GM23338 (cell line): ENCODE data around the gene ZDHHC7. TPM values are rescaled to one million over a fixed set of nuclear protein-coding genes. Genes with fewer than 3 reads are reported as not detected.

Experiments used
- ATAC-seq: fragments of 200-7000 bp; cut with Tn5 transposase; 3 replicates; pipeline ENCODE4 v1.9.1; 2020
- DNase-seq: peaks from one replicate; pipeline ENCODE4 v3.0.0-alpha.2; 2015; ENCODE audit warnings: low spot score
- H2AFZ ChIP-seq: fragments of 200-600 bp; sonication (generic); 2 replicates; pipeline ENCODE4 v1.8.0; 2016; ENCODE audit warnings: antibody characterized with exemption, mild to moderate bottlenecking, moderate library complexity
- H3F3A ChIP-seq: fragments of 200-600 bp; sonication (generic); replicated peaks from 2 replicates; pipeline ENCODE4 v1.8.0; 2017; ENCODE audit warnings: antibody characterized with exemption, mixed run types, low read depth
- H3K27ac ChIP-seq: fragments of 200-600 bp; sonication (generic); 2 replicates; pipeline ENCODE4 v1.6.1; 2016; ENCODE audit warnings: low read depth
- H3K27me3 ChIP-seq: fragments of 200-600 bp; sonication (generic); 2 replicates; pipeline ENCODE4 v1.8.0; 2016; ENCODE audit warnings: mild to moderate bottlenecking, mixed run types, moderate library complexity; ENCODE audit not compliant: insufficient read depth
- H3K36me3 ChIP-seq: fragments of 200-600 bp; sonication (generic); 2 replicates; pipeline ENCODE4 v1.8.0; 2016; ENCODE audit warnings: mild to moderate bottlenecking; ENCODE audit not compliant: insufficient read depth
- H3K4me1 ChIP-seq: fragments of 200-600 bp; sonication (generic); 2 replicates; pipeline ENCODE4 v1.8.0; 2016; ENCODE audit warnings: mild to moderate bottlenecking, moderate library complexity; ENCODE audit not compliant: insufficient read depth
- H3K4me2 ChIP-seq: fragments of 200-600 bp; sonication (generic); 2 replicates; pipeline ENCODE4 v1.7.1; 2017; ENCODE audit warnings: mixed run types
- H3K4me3 ChIP-seq: fragments of 200-600 bp; sonication (generic); 2 replicates; pipeline ENCODE4 v1.6.1; 2016; ENCODE audit warnings: mixed run types
- H3K79me2 ChIP-seq: fragments of 200-600 bp; sonication (generic); replicated peaks from 2 replicates; pipeline ENCODE4 v1.8.0; 2017; ENCODE audit warnings: mild to moderate bottlenecking; ENCODE audit not compliant: insufficient read depth
- H3K9me2 ChIP-seq: fragments of 200-600 bp; sonication (generic); 2 replicates; pipeline ENCODE4 v1.8.0; 2017; ENCODE audit not compliant: insufficient read depth
- H4K20me1 ChIP-seq: fragments of 200-600 bp; sonication (generic); replicated peaks from 2 replicates; pipeline ENCODE4 v1.8.0; 2017; ENCODE audit warnings: mild to moderate bottlenecking; ENCODE audit not compliant: insufficient read depth
- H3K27ac Mint-ChIP-seq: 2 replicates; pipeline ENCODE4 v1.8.0; 2020; ENCODE audit warnings: inconsistent platforms, mild to moderate bottlenecking, moderate library complexity, mixed read lengths
- H3K27me3 Mint-ChIP-seq: 3 replicates; pipeline ENCODE4 v1.8.0; 2022; ENCODE audit warnings: low read depth, mild to moderate bottlenecking, moderate library complexity, mixed read lengths, inconsistent platforms; ENCODE audit not compliant: insufficient read depth, poor library complexity
- H3K36me3 Mint-ChIP-seq: 3 replicates; pipeline ENCODE4 v1.8.0; 2021; ENCODE audit warnings: low read depth, mild to moderate bottlenecking, inconsistent platforms, moderate library complexity, mixed read lengths
- H3K4me1 Mint-ChIP-seq: 3 replicates; pipeline ENCODE4 v1.8.0; 2020; ENCODE audit warnings: mild to moderate bottlenecking, inconsistent platforms, mixed read lengths
- H3K4me3 Mint-ChIP-seq: 3 replicates; pipeline ENCODE4 v1.8.0; 2021; ENCODE audit warnings: moderate library complexity, mild to moderate bottlenecking, inconsistent platforms, mixed read lengths
- H3K9me3 Mint-ChIP-seq: 3 replicates; pipeline ENCODE4 v1.8.0; 2020; ENCODE audit warnings: moderate library complexity, mild to moderate bottlenecking, inconsistent platforms, mixed read lengths
- CREB1 ChIP-seq: fragments of 250-450 bp; sonication (Bioruptor Pico); IDR thresholded peaks from 2 replicates; pipeline ENCODE4 v1.5.0; 2020; ENCODE audit warnings: low read depth, mild to moderate bottlenecking, moderate library complexity
- EZH2 ChIP-seq: fragments of 200-600 bp; sonication (generic); IDR thresholded peaks from one replicate; pipeline ENCODE4 v1.8.0; 2017; ENCODE audit warnings: antibody characterized with exemption, mild to moderate bottlenecking, low read depth; ENCODE audit not compliant: unreplicated experiment
- EZH2phosphoT487 ChIP-seq: fragments of 200-600 bp; sonication (generic); IDR thresholded peaks from one replicate; pipeline ENCODE4 v1.8.1; 2018; ENCODE audit warnings: antibody characterized with exemption; ENCODE audit not compliant: unreplicated experiment
- NANOG ChIP-seq: IDR thresholded peaks from 2 replicates; pipeline ENCODE4 v1.6.1; 2016; ENCODE audit warnings: antibody characterized with exemption, borderline replicate concordance
- POLR2AphosphoS5 ChIP-seq: IDR thresholded peaks from 2 replicates; pipeline ENCODE4 v1.6.1; 2016; ENCODE audit warnings: antibody characterized with exemption, low read depth
- STAT1 ChIP-seq: IDR thresholded peaks from one replicate; pipeline ENCODE4 v1.6.1; 2016; ENCODE audit warnings: antibody characterized with exemption; ENCODE audit not compliant: unreplicated experiment
- ZNF114 ChIP-seq: fragments of 250-450 bp; sonication (Bioruptor Pico); IDR thresholded peaks from 2 replicates; pipeline ENCODE4 v1.5.0; 2020; ENCODE audit warnings: mild to moderate bottlenecking, moderate library complexity
- polyA plus RNA-seq: library from polyadenylated mRNA; unstranded; fragments of >200 nt; fragmentation: Nextera tagmentation; extraction: Ambion mirVana; gene quantifications from 2 replicates; pipeline ENCODE4 v1.2.1, GENCODE V29; 2016
- total RNA-seq: library from RNA; depleted of rRNA; stranded (reverse); fragments of >200 nt; shearing (Covaris generic); gene quantifications from 2 replicates; pipeline ENCODE4 v1.2.3, GENCODE V29; 2014
- TF ChIP-seq, protein P1 (sequence below), 2 experiments: fragments of 200-600 bp in 1 of 2; sonication (generic) in 1 of 2; conservative IDR thresholded peaks; 2 replicates each; pipeline versions ENCODE4 v1.5.1 to v1.6.1; 2016 to 2017; ENCODE audit warnings: antibody characterized with exemption in 2 of 2, low read depth in 2 of 2, mild to moderate bottlenecking in 2 of 2, moderate library complexity in 1 of 2
- TF ChIP-seq, protein P2 (sequence below): fragments of 250-450 bp; sonication (Bioruptor Pico); IDR thresholded peaks from 2 replicates; pipeline ENCODE4 v1.5.0; 2020; ENCODE audit warnings: mild to moderate bottlenecking, moderate library complexity
- TF ChIP-seq, protein P3 (sequence below): IDR thresholded peaks from 2 replicates; pipeline ENCODE4 v1.6.1; 2016; ENCODE audit warnings: antibody characterized with exemption

The ZDHHC7 gene
- total and polyA plus RNA-seq, 2 experiments from 2014 or later: 13.1 to 46.1 TPM

DNA sequence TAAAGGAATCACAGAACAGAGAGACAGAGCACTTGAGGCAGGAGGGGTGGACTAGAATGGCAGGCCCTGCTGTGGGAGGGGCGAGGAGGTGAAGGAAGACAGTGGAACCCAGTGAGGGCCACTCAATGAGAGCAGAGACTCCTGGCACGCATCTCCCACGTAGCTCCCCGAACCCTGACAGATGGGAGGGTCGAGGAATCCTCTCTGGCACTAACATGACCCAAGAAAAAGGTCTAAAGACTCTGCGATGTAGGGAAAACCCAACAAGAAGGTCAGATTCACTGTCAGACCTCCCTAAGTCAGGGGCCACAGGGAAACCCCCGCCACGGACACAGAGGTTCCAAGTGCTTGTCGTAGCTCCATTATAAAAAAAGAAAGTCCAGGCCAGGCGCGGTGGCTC lies 15.0 kb downstream of the ZDHHC7 start:
- peaks cover 6% of the 10 kb centered on the region; the same call in 2 of the 3 replicates for H3K4me1 Mint-ChIP-seq
- no peaks in the 10 kb centered on the region for H3K27me3 ChIP-seq
- H3K4me3 Mint-ChIP-seq: no peak overlapping the region
- peaks cover 3% of the 10 kb centered on the region for H3K27me3 Mint-ChIP-seq
- no peak overlapping the region for H3K27ac Mint-ChIP-seq
- H3K79me2 ChIP-seq: peaks cover 80% of the 10 kb centered on the region
- peaks cover 30% of the 10 kb centered on the region for H3K36me3 Mint-ChIP-seq
- H4K20me1 ChIP-seq: peaks cover 15% of the 10 kb centered on the region; the same call in 1 of the 2 replicates
- no peak overlapping the region for H2AFZ ChIP-seq
- no peak overlapping the region for H3K27ac ChIP-seq
- no peaks in the 10 kb centered on the region for H3K36me3 ChIP-seq
- H3K9me2 ChIP-seq: no peaks in the 10 kb centered on the region
- no peaks in the 10 kb centered on the region for H3F3A ChIP-seq
- TF ChIP-seq POLR2AphosphoS5 (no peak), CREB1 (CRISPR knock-in tag) (no peak), ZNF114 (no peak), NANOG (no peak), EZH2phosphoT487 (no peak), STAT1 (no peak), EZH2 (no peak)
- TF ChIP-seq, protein P1, sequence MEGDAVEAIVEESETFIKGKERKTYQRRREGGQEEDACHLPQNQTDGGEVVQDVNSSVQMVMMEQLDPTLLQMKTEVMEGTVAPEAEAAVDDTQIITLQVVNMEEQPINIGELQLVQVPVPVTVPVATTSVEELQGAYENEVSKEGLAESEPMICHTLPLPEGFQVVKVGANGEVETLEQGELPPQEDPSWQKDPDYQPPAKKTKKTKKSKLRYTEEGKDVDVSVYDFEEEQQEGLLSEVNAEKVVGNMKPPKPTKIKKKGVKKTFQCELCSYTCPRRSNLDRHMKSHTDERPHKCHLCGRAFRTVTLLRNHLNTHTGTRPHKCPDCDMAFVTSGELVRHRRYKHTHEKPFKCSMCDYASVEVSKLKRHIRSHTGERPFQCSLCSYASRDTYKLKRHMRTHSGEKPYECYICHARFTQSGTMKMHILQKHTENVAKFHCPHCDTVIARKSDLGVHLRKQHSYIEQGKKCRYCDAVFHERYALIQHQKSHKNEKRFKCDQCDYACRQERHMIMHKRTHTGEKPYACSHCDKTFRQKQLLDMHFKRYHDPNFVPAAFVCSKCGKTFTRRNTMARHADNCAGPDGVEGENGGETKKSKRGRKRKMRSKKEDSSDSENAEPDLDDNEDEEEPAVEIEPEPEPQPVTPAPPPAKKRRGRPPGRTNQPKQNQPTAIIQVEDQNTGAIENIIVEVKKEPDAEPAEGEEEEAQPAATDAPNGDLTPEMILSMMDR (conservative IDR thresholded peaks at IDR 0.05; ENCODE audit: low read depth in 2 of 2): no peak
- TF ChIP-seq, protein P2, sequence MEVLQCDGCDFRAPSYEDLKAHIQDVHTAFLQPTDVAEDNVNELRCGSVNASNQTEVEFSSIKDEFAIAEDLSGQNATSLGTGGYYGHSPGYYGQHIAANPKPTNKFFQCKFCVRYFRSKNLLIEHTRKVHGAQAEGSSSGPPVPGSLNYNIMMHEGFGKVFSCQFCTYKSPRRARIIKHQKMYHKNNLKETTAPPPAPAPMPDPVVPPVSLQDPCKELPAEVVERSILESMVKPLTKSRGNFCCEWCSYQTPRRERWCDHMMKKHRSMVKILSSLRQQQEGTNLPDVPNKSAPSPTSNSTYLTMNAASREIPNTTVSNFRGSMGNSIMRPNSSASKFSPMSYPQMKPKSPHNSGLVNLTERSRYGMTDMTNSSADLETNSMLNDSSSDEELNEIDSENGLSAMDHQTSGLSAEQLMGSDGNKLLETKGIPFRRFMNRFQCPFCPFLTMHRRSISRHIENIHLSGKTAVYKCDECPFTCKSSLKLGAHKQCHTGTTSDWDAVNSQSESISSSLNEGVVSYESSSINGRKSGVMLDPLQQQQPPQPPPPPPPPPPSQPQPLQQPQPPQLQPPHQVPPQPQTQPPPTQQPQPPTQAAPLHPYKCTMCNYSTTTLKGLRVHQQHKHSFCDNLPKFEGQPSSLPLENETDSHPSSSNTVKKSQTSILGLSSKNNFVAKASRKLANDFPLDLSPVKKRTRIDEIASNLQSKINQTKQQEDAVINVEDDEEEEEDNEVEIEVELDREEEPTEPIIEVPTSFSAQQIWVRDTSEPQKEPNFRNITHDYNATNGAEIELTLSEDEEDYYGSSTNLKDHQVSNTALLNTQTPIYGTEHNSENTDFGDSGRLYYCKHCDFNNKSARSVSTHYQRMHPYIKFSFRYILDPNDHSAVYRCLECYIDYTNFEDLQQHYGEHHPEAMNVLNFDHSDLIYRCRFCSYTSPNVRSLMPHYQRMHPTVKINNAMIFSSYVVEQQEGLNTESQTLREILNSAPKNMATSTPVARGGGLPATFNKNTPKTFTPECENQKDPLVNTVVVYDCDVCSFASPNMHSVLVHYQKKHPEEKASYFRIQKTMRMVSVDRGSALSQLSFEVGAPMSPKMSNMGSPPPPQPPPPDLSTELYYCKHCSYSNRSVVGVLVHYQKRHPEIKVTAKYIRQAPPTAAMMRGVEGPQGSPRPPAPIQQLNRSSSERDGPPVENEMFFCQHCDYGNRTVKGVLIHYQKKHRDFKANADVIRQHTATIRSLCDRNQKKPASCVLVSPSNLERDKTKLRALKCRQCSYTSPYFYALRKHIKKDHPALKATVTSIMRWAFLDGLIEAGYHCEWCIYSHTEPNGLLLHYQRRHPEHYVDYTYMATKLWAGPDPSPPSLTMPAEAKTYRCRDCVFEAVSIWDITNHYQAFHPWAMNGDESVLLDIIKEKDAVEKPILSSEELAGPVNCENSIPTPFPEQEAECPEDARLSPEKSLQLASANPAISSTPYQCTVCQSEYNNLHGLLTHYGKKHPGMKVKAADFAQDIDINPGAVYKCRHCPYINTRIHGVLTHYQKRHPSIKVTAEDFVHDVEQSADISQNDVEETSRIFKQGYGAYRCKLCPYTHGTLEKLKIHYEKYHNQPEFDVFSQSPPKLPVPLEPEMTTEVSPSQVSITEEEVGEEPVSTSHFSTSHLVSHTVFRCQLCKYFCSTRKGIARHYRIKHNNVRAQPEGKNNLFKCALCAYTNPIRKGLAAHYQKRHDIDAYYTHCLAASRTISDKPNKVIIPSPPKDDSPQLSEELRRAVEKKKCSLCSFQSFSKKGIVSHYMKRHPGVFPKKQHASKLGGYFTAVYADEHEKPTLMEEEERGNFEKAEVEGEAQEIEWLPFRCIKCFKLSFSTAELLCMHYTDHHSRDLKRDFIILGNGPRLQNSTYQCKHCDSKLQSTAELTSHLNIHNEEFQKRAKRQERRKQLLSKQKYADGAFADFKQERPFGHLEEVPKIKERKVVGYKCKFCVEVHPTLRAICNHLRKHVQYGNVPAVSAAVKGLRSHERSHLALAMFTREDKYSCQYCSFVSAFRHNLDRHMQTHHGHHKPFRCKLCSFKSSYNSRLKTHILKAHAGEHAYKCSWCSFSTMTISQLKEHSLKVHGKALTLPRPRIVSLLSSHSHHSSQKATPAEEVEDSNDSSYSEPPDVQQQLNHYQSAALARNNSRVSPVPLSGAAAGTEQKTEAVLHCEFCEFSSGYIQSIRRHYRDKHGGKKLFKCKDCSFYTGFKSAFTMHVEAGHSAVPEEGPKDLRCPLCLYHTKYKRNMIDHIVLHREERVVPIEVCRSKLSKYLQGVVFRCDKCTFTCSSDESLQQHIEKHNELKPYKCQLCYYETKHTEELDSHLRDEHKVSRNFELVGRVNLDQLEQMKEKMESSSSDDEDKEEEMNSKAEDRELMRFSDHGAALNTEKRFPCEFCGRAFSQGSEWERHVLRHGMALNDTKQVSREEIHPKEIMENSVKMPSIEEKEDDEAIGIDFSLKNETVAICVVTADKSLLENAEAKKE (CRISPR knock-in tag): no peak
- TF ChIP-seq, protein P3, sequence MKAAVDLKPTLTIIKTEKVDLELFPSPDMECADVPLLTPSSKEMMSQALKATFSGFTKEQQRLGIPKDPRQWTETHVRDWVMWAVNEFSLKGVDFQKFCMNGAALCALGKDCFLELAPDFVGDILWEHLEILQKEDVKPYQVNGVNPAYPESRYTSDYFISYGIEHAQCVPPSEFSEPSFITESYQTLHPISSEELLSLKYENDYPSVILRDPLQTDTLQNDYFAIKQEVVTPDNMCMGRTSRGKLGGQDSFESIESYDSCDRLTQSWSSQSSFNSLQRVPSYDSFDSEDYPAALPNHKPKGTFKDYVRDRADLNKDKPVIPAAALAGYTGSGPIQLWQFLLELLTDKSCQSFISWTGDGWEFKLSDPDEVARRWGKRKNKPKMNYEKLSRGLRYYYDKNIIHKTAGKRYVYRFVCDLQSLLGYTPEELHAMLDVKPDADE: no peak
- no peak overlapping the region for H3K4me2 ChIP-seq
- no peak overlapping the region for H3K4me3 ChIP-seq
- no peaks in the 10 kb centered on the region for H3K9me3 Mint-ChIP-seq
- DNase-seq: no peak
- H3K4me1 ChIP-seq: no peaks in the 10 kb centered on the region
- no peak for ATAC-seq
